B cell (primary cell): ENCODE data around the gene CD55. TPM values are rescaled to one million over a fixed set of nuclear protein-coding genes. Genes with fewer than 3 reads are reported as not detected.

Source experiments
- ATAC-seq: fragments of 200-7000 bp; cut with Tn5 transposase; one replicate; pipeline ENCODE4 v1.10.0; 2021; ENCODE audit warnings: low read depth, mild to moderate bottlenecking, moderate number of reproducible peaks, moderate library complexity
- CTCF ChIA-PET: fragments of 350-600 bp; sonication (Branson Sonifier 250); formaldehyde crosslinking; loops from one replicate; lab custom pipeline; 2021; ENCODE audit warnings: antibody characterized with exemption, inconsistent platforms; lab: Charles Lee
- POLR2A ChIA-PET: fragments of 350-600 bp; sonication (Branson Sonifier 250); formaldehyde crosslinking; loops from one replicate; lab custom pipeline; 2021; ENCODE audit warnings: antibody characterized with exemption; lab: Charles Lee
- DNase-seq: peaks from one replicate; pipeline ENCODE4 v3.0.0; 2013
- H2AFZ ChIP-seq: 2 replicates; pipeline ENCODE4 v1.6.1; 2012; ENCODE audit warnings: mild to moderate bottlenecking, low read depth, low read length; ENCODE audit not compliant: insufficient read depth, poor library complexity, severe bottlenecking
- H3K27ac ChIP-seq, 2 donors: 1 replicate in 1 of 2; 2 replicates in 1 of 2; pipeline ENCODE4 v1.5.1; 2012 to 2013; ENCODE audit warnings: low read length in 2 of 2, mild to moderate bottlenecking in 2 of 2, moderate library complexity in 1 of 2
- H3K27me3 ChIP-seq, 4 experiments: fragments of 200-600 bp in 1 of 4; sonication (generic) in 1 of 4; replicated peaks in 1 of 4; 1 replicate in 2 of 4; 2 replicates in 2 of 4; pipeline versions ENCODE4 v1.6.1 to v1.7.0; 2013 to 2016; ENCODE audit warnings: low read length in 3 of 4, mild to moderate bottlenecking in 2 of 4, mixed read lengths in 1 of 4, moderate library complexity in 1 of 4; ENCODE audit not compliant: insufficient read depth in 4 of 4, control insufficient read depth in 3 of 4; ENCODE audit errors: control extremely low read depth in 1 of 4
- H3K36me3 ChIP-seq, 2 experiments: replicated peaks in 1 of 2; 1 replicate in 1 of 2; 2 replicates in 1 of 2; pipeline versions ENCODE4 v1.6.1 to v1.7.1; 2013; ENCODE audit warnings: low read length in 1 of 2; ENCODE audit not compliant: insufficient read depth in 2 of 2, control insufficient read depth in 1 of 2; ENCODE audit errors: control extremely low read depth in 1 of 2, extremely low read depth in 1 of 2
- H3K4me1 ChIP-seq, 2 donors: fragments of 200-600 bp in 1 of 2; sonication (generic) in 1 of 2; 1 replicate in 1 of 2; 2 replicates in 1 of 2; pipeline versions ENCODE4 v1.5.1 to v1.6.1; 2013 to 2017; ENCODE audit warnings: low read length in 2 of 2; ENCODE audit not compliant: control insufficient read depth in 2 of 2, insufficient read depth in 2 of 2
- H3K4me2 ChIP-seq: replicated peaks from 2 replicates; pipeline ENCODE3; 2012; ENCODE audit warnings: mild to moderate bottlenecking, low read depth, low read length; ENCODE audit not compliant: poor library complexity, severe bottlenecking
- H3K4me3 ChIP-seq, 5 experiments: fragments of 200-600 bp in 1 of 5; sonication (generic) in 1 of 5; 1 replicate in 3 of 5; 2 replicates in 2 of 5; pipeline versions ENCODE4 v1.5.1 to v1.7.0; 2011 to 2016; ENCODE audit warnings: low read length in 4 of 5, mild to moderate bottlenecking in 4 of 5, low read depth in 2 of 5, control low read depth in 1 of 5, moderate library complexity in 1 of 5; ENCODE audit not compliant: insufficient read depth in 1 of 5; ENCODE audit errors: control extremely low read depth in 1 of 5, extremely low read depth in 1 of 5
- H3K79me2 ChIP-seq: fragments of 200-600 bp; sonication (generic); one replicate; pipeline ENCODE4 v1.6.0; 2016; ENCODE audit warnings: low read length; ENCODE audit not compliant: control insufficient read depth, insufficient read depth
- H3K9ac ChIP-seq: fragments of 200-600 bp; sonication (generic); 2 replicates; pipeline ENCODE4 v1.6.1; 2017; ENCODE audit warnings: mild to moderate bottlenecking, low read length, moderate library complexity
- H3K9me3 ChIP-seq, 3 donors: one replicate each; pipeline versions ENCODE4 v1.6.1 to v1.7.1; 2013; ENCODE audit warnings: low read length in 2 of 3; ENCODE audit not compliant: control insufficient read depth in 2 of 3, insufficient read depth in 1 of 3; ENCODE audit errors: control extremely low read depth in 1 of 3
- H4K20me1 ChIP-seq: 2 replicates; pipeline ENCODE4 v1.6.0; 2012; ENCODE audit warnings: mild to moderate bottlenecking, low read length; ENCODE audit not compliant: insufficient read depth, control insufficient read depth, poor library complexity, severe bottlenecking
- H3K27ac Mint-ChIP-seq: one replicate; pipeline ENCODE4 v1.8.0; 2021; ENCODE audit warnings: mixed read lengths
- H3K27me3 Mint-ChIP-seq: one replicate; pipeline ENCODE4 v1.8.0; 2021; ENCODE audit warnings: mixed read lengths
- H3K4me1 Mint-ChIP-seq: one replicate; pipeline ENCODE4 v1.8.0; 2021; ENCODE audit warnings: mixed read lengths
- H3K4me3 Mint-ChIP-seq: one replicate; pipeline ENCODE4 v1.8.0; 2021; ENCODE audit warnings: mixed read lengths
- H3K9me3 Mint-ChIP-seq: one replicate; pipeline ENCODE4 v1.8.0; 2022; ENCODE audit warnings: mixed read lengths; ENCODE audit not compliant: insufficient read depth
- CTCF ChIP-seq: fragments of 200-600 bp; IDR thresholded peaks from one replicate; pipeline ENCODE4 v1.8.0; 2022; ENCODE audit warnings: antibody characterized with exemption, mild to moderate bottlenecking
- EZH2 ChIP-seq: IDR thresholded peaks from 2 replicates; pipeline ENCODE4 v1.6.1; 2012; ENCODE audit warnings: borderline replicate concordance, low read depth, mild to moderate bottlenecking, moderate library complexity, low read length; ENCODE audit not compliant: insufficient read depth, poor library complexity, severe bottlenecking
- WGBS: methylation state at CpG from one replicate; pipeline ENCODE4 v1.1.5; 2013; ENCODE audit warnings: missing lambda C conversion rate; ENCODE audit not compliant: insufficient coverage; 5-methylcytosine and 5-hydroxymethylcytosine counted together
- intact Hi-C: fragments of 100-400 bp; cut with micrococcal nuclease; formaldehyde crosslinking; loops from one replicate; pipeline ENCODE4 v1.10.0; 2022
- polyA plus RNA-seq: library from polyadenylated mRNA; depleted of rRNA; stranded (reverse); fragments of >200 nt; gene quantifications from 2 replicates; pipeline ENCODE4 v1.2.3, GENCODE V29; 2012
- total RNA-seq, 2 donors: library from RNA; stranded (reverse); fragments of 120-200 nt in 1 of 2; gene quantifications; 1 replicate in 1 of 2; 2 replicates in 1 of 2; pipeline versions ENCODE4 v1.2.3 to v1.2.4, GENCODE V29; 2013 to 2022

Gene CD55
- total and polyA plus RNA-seq, 2 donors (not counting 1 experiment from before 2014, with no cell fraction given) = 98.3 to 239 TPM

GRCh38 chr1:207352554-207352953 lies 31.1 kb downstream of the CD55 start:
- Mint-ChIP-seq H3K9me3 (peaks cover 7% of the 10 kb centered on the region), H3K27ac (no peak overlapping the region), H3K4me1 (peaks cover 66% of the 10 kb centered on the region), H3K4me3 (no peak overlapping the region), H3K27me3 (no peaks in the 10 kb centered on the region)
- no peak overlapping the region for H3K9ac ChIP-seq
- no peak overlapping the region for H3K27ac ChIP-seq
- H2AFZ ChIP-seq = no peak overlapping the region
- TF ChIP-seq CTCF (no peak), EZH2 (no peak)
- peaks cover 4 to 26% of the 10 kb centered on the region in 2 donors for H3K4me1 ChIP-seq
- H3K79me2 ChIP-seq = peaks cover 60% of the 10 kb centered on the region
- no peak overlapping the region for H3K4me2 ChIP-seq
- H3K4me3 ChIP-seq = no peak overlapping the region
- H3K27me3 ChIP-seq = no peaks in the 10 kb centered on the region
- peaks cover 4 to 58% of the 10 kb centered on the region in 2 experiments for H3K36me3 ChIP-seq
- POLR2A ChIA-PET = interaction anchor here (0.6 kb wide), 1 partner anchor 64 kb away, joined by 5 read pairs; no protein-coding TSS in a partner anchor
- ATAC-seq (no peak), DNase-seq (no peak)
- intact Hi-C loops = no loop called here
- H3K9me3 ChIP-seq = peaks cover 0 to 5% (median 5%) of the 10 kb centered on the region in 3 donors
- H4K20me1 ChIP-seq = peaks cover 44% of the 10 kb centered on the region
- CTCF ChIA-PET = interaction anchor here (0.6 to 2.0 kb wide), 2 partner anchors 52 to 76 kb away, joined by 3 to 6 read pairs; no protein-coding TSS in a partner anchor

- Histone ChIP-seq H4K20me1 (peaks cover 27% of the 10 kb centered on the region), H3K4me1 (peaks cover 4 to 20% of the 10 kb centered on the region in 2 donors), H2AFZ (no peak overlapping the region), H3K9ac (no peak overlapping the region), H3K4me2 (no peak overlapping the region), H3K4me3 (no peak overlapping the region), H3K79me2 (peaks cover 36% of the 10 kb centered on the region), H3K9me3 (peaks cover 0 to 3% (median 2%) of the 10 kb centered on the region in 3 donors), H3K36me3 (peaks cover under 1 to 42% of the 10 kb centered on the region in 2 experiments), H3K27me3 (no peaks in the 10 kb centered on the region), H3K27ac (peak overlapping the region in 1 of 2 donors; percentile 53)
- Mint-ChIP-seq H3K27ac (no peak overlapping the region), H3K4me3 (no peak overlapping the region), H3K4me1 (peaks cover 59% of the 10 kb centered on the region), H3K9me3 (no peaks in the 10 kb centered on the region), H3K27me3 (no peaks in the 10 kb centered on the region)
- WGBS = no CpG with 5 or more reads among the region's 1 CpG
- TF ChIP-seq CTCF (no peak), EZH2 (no peak)
- ATAC-seq = no peak
- ChIA-PET POLR2A (no interaction called here), CTCF (interaction anchor here (1.0 to 1.3 kb wide), 2 partner anchors 50 to 144 kb away, joined by 3 to 4 read pairs; no protein-coding TSS in a partner anchor)
- intact Hi-C loops = no loop called here
- DNase-seq = no peak
These were observed 33.6 kb downstream of the CD55 start for GRCh38 chr1:207355060-207355459.
